HepG2 (cell line): ENCODE measurements around the gene TUBA4A. TPM values are rescaled to one million over a fixed set of nuclear protein-coding genes. Genes with fewer than 3 reads are reported as not detected.

Source experiments
- ARID2 ChIP-seq: sonication (generic); formaldehyde crosslinking; IDR thresholded peaks from 2 replicates; pipeline ENCODE4 v1.8.1; 2022; ENCODE audit warnings: mild to moderate bottlenecking, missing genetic modification reagents, borderline replicate concordance
- EEA1 ChIP-seq: sonication (generic); formaldehyde crosslinking; IDR thresholded peaks from 2 replicates; pipeline ENCODE4 v1.5.1; 2020; ENCODE audit warnings: mild to moderate bottlenecking, missing genetic modification reagents, borderline replicate concordance
- HDAC1 ChIP-seq: sonication (generic); formaldehyde crosslinking; IDR thresholded peaks from 2 replicates; pipeline ENCODE4 v1.5.1; 2020; ENCODE audit warnings: mild to moderate bottlenecking, missing genetic modification reagents
- MATR3 ChIP-seq: sonication (generic); formaldehyde crosslinking; IDR thresholded peaks from 2 replicates; pipeline ENCODE4 v1.4.0; 2020; ENCODE audit warnings: missing genetic modification reagents
- MTA1 ChIP-seq: sonication (generic); formaldehyde crosslinking; IDR thresholded peaks from 2 replicates; pipeline ENCODE4 v1.4.0; 2020; ENCODE audit warnings: missing genetic modification reagents, mild to moderate bottlenecking, borderline replicate concordance
- RARA ChIP-seq: IDR thresholded peaks from 2 replicates; pipeline ENCODE4 v1.6.1; 2016; ENCODE audit warnings: missing genetic modification reagents, missing compliant biosample characterization
- SATB2 ChIP-seq: sonication (generic); formaldehyde crosslinking; IDR thresholded peaks from 2 replicates; pipeline ENCODE4 v1.5.0; 2020; ENCODE audit warnings: missing genetic modification reagents
- SMC3 ChIP-seq: IDR thresholded peaks from 2 replicates; pipeline ENCODE4 v1.6.1; 2011; ENCODE audit warnings: low read length, improper control_type of control experiment
- SOX13 ChIP-seq, 3 experiments: fragments of 450-650 bp in 1 of 3; sonication (generic) in 1 of 3; formaldehyde crosslinking in 1 of 3; IDR thresholded peaks in 2 of 3; conservative IDR thresholded peaks in 1 of 3; 2 replicates each; pipeline versions ENCODE4 v1.5.0 to v1.6.1; 2016 to 2020; ENCODE audit warnings: antibody characterized with exemption in 1 of 3, mild to moderate bottlenecking in 1 of 3, missing compliant biosample characterization in 1 of 3, missing genetic modification reagents in 1 of 3, moderate library complexity in 1 of 3
- ZFYVE20 ChIP-seq: sonication (generic); formaldehyde crosslinking; IDR thresholded peaks from 2 replicates; pipeline ENCODE4 v1.8.0; 2023; ENCODE audit warnings: low read depth, mild to moderate bottlenecking, moderate library complexity, missing genetic modification reagents, borderline replicate concordance
- ZMYM3 ChIP-seq: sonication (generic); formaldehyde crosslinking; IDR thresholded peaks from 2 replicates; pipeline ENCODE4 v1.5.1; 2020; ENCODE audit warnings: mild to moderate bottlenecking, missing genetic modification reagents
- ZNF101 ChIP-seq: sonication (generic); formaldehyde crosslinking; IDR thresholded peaks from 2 replicates; pipeline ENCODE4 v1.4.0; 2020; ENCODE audit warnings: mild to moderate bottlenecking, low read depth, missing genetic modification reagents, borderline replicate concordance
- ZNF232 ChIP-seq: sonication (generic); formaldehyde crosslinking; IDR thresholded peaks from 2 replicates; pipeline ENCODE4 v1.4.0; 2020; ENCODE audit warnings: missing genetic modification reagents, borderline replicate concordance
- ZNF30 ChIP-seq: sonication (generic); formaldehyde crosslinking; IDR thresholded peaks from 2 replicates; pipeline ENCODE4 v1.5.0; 2020; ENCODE audit warnings: mild to moderate bottlenecking, missing genetic modification reagents
- ZNF33A ChIP-seq: sonication (generic); formaldehyde crosslinking; IDR thresholded peaks from 2 replicates; pipeline ENCODE4 v1.5.1; 2020; ENCODE audit warnings: missing genetic modification reagents, mild to moderate bottlenecking, moderate library complexity, borderline replicate concordance
- ZNF468 ChIP-seq: sonication (generic); formaldehyde crosslinking; IDR thresholded peaks from 2 replicates; pipeline ENCODE4 v1.8.0; 2022; ENCODE audit warnings: mild to moderate bottlenecking, moderate library complexity, missing genetic modification reagents
- ZNF543 ChIP-seq: sonication (generic); formaldehyde crosslinking; IDR thresholded peaks from 2 replicates; pipeline ENCODE4 v1.4.0; 2020; ENCODE audit warnings: mild to moderate bottlenecking, missing genetic modification reagents
- ZNF660 ChIP-seq: sonication (generic); formaldehyde crosslinking; IDR thresholded peaks from 2 replicates; pipeline ENCODE4 v1.5.1; 2020; ENCODE audit warnings: mild to moderate bottlenecking, low read depth, missing genetic modification reagents, borderline replicate concordance
- polyA plus RNA-seq, 8 experiments: library from polyadenylated mRNA; depleted of rRNA in 3 of 8; stranded (reverse) in 7 of 8; unstranded in 1 of 8; fragments of >200 nt; fragmentation: Illumina TruSeq in 4 of 8; extraction: Trizol in 4 of 8; gene quantifications; 2 replicates each; pipeline versions ENCODE4 v1.2.1 to v1.2.3, GENCODE V29; 2011 to 2016; ENCODE audit warnings: low read depth in 4 of 8, missing spikeins in 1 of 8, mixed read lengths in 1 of 8; ENCODE audit not compliant: insufficient read depth in 1 of 8
- total RNA-seq, 5 experiments: library from RNA; depleted of rRNA; stranded (reverse); fragments of >200 nt; fragmentation: Illumina TruSeq; extraction: Trizol; gene quantifications; 2 replicates each; pipeline ENCODE4 v1.2.3, GENCODE V29; 2016; ENCODE audit warnings: low read depth in 1 of 5
- TF ChIP-seq, protein P1 (sequence below): IDR thresholded peaks from 2 replicates; pipeline ENCODE4 v1.6.1; 2016; ENCODE audit warnings: missing genetic modification reagents, missing compliant biosample characterization
- TF ChIP-seq, protein P2 (sequence below): sonication (generic); formaldehyde crosslinking; IDR thresholded peaks from 2 replicates; pipeline ENCODE4 v1.4.0; 2020; ENCODE audit warnings: missing genetic modification reagents
- TF ChIP-seq, protein P3 (sequence below): sonication (generic); formaldehyde crosslinking; IDR thresholded peaks from 2 replicates; pipeline ENCODE4 v1.4.0; 2020; ENCODE audit warnings: mild to moderate bottlenecking, missing genetic modification reagents
- TF ChIP-seq, protein P4 (sequence below): sonication (generic); formaldehyde crosslinking; IDR thresholded peaks from 2 replicates; pipeline ENCODE4 v1.5.0; 2020; ENCODE audit warnings: missing genetic modification reagents, mild to moderate bottlenecking, borderline replicate concordance
- TF ChIP-seq, protein P5 (sequence below): sonication (generic); formaldehyde crosslinking; IDR thresholded peaks from 2 replicates; pipeline ENCODE4 v1.5.0; 2020; ENCODE audit warnings: missing genetic modification reagents, mild to moderate bottlenecking, borderline replicate concordance

The TUBA4A gene
- total and polyA plus RNA-seq, 2 of the 13 experiments (the other 11 are each of a cell fraction or from before 2014, with no cell fraction given), result 1.3 to 12.7 TPM

DNA sequence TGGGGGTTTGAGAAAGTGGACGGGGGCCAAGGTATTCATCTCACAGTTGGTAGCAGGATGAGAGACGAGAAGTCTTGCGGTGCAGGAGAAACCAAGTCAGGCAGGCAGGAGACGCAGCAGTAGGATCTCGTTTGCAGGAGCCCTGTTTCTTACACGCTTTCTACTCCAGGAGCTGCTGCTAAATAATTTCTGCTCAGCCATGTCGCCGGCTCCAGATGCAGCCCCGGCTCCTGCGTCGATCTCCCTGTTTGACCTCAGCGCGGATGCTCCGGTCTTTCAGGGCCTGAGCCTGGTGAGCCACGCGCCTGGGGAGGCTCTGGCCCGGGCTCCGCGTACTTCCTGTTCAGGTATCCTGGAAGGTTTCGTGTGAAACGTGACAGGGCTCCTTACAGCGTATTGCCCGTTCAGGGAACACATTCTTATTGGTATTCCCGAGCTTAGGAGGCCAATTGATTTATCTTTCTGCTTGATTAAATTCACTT, 23.6 kb downstream of the TUBA4A start (continued):
- no peak for TF ChIP-seq ZNF33A (CRISPR knock-in tag)
- TF ChIP-seq SATB2 (CRISPR knock-in tag), result no peak
- TF ChIP-seq ZNF543, result no peak; the same call in 1 of the 2 replicates
- no peak for TF ChIP-seq ZNF30 (CRISPR knock-in tag)
- TF ChIP-seq SOX13 (IDR thresholded peaks at IDR 0.05), result no peak
- 0 out of 4 replicates have a peak, but pooled peaks of 1 of the 2 experiments have one; percentile 6 for TF ChIP-seq SOX13 (CRISPR knock-in tag; conservative IDR thresholded peaks at IDR 0.05 in 1 of 2, IDR thresholded peaks at IDR 0.05 in 1 of 2)
- no peak for TF ChIP-seq ZNF468 (CRISPR knock-in tag)
- TF ChIP-seq, protein P1, sequence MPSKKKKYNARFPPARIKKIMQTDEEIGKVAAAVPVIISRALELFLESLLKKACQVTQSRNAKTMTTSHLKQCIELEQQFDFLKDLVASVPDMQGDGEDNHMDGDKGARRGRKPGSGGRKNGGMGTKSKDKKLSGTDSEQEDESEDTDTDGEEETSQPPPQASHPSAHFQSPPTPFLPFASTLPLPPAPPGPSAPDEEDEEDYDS, result no peak
- TF ChIP-seq ZMYM3 (CRISPR knock-in tag), result no peak
- no peak for TF ChIP-seq ZFYVE20 (CRISPR knock-in tag)
- 0 out of 2 replicates have a peak, but pooled peaks have one; percentile 12 for TF ChIP-seq RARA (CRISPR knock-in tag)
- no peak for TF ChIP-seq ZNF660 (CRISPR knock-in tag)
- no peak for TF ChIP-seq ZNF101
- peak; percentile 32 for TF ChIP-seq HDAC1 (CRISPR knock-in tag)
- no peak for TF ChIP-seq EEA1
- TF ChIP-seq, protein P2, sequence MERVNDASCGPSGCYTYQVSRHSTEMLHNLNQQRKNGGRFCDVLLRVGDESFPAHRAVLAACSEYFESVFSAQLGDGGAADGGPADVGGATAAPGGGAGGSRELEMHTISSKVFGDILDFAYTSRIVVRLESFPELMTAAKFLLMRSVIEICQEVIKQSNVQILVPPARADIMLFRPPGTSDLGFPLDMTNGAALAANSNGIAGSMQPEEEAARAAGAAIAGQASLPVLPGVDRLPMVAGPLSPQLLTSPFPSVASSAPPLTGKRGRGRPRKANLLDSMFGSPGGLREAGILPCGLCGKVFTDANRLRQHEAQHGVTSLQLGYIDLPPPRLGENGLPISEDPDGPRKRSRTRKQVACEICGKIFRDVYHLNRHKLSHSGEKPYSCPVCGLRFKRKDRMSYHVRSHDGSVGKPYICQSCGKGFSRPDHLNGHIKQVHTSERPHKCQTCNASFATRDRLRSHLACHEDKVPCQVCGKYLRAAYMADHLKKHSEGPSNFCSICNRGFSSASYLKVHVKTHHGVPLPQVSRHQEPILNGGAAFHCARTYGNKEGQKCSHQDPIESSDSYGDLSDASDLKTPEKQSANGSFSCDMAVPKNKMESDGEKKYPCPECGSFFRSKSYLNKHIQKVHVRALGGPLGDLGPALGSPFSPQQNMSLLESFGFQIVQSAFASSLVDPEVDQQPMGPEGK, result 0 out of 2 replicates have a peak, but pooled peaks have one; percentile 10
- TF ChIP-seq, protein P3, sequence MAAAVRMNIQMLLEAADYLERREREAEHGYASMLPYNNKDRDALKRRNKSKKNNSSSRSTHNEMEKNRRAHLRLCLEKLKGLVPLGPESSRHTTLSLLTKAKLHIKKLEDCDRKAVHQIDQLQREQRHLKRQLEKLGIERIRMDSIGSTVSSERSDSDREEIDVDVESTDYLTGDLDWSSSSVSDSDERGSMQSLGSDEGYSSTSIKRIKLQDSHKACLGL (CRISPR knock-in tag), result peak; percentile 33; the same call in 1 of the 2 replicates
- no peak; the same call in 1 of the 2 replicates for TF ChIP-seq ARID2 (CRISPR knock-in tag)
- TF ChIP-seq, protein P4, sequence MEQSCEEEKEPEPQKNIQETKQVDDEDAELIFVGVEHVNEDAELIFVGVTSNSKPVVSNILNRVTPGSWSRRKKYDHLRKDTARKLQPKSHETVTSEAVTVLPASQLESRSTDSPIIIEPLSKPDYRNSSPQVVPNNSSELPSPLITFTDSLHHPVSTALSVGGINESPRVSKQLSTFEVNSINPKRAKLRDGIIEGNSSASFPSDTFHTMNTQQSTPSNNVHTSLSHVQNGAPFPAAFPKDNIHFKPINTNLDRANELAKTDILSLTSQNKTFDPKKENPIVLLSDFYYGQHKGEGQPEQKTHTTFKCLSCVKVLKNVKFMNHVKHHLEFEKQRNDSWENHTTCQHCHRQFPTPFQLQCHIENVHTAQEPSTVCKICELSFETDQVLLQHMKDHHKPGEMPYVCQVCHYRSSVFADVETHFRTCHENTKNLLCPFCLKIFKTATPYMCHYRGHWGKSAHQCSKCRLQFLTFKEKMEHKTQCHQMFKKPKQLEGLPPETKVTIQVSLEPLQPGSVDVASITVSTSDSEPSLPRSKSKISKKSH (CRISPR knock-in tag), result 0 out of 2 replicates have a peak, but pooled peaks have one; percentile 3
- 0 out of 2 replicates have a peak, but pooled peaks have one; percentile 56 for TF ChIP-seq ZNF232 (CRISPR knock-in tag)
- no peak for TF ChIP-seq SMC3
- no peak for TF ChIP-seq MATR3
- TF ChIP-seq, protein P5, sequence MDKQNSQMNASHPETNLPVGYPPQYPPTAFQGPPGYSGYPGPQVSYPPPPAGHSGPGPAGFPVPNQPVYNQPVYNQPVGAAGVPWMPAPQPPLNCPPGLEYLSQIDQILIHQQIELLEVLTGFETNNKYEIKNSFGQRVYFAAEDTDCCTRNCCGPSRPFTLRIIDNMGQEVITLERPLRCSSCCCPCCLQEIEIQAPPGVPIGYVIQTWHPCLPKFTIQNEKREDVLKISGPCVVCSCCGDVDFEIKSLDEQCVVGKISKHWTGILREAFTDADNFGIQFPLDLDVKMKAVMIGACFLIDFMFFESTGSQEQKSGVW (CRISPR knock-in tag), result no peak; the same call in 1 of the 2 replicates
- peak; percentile 43; the same call in 1 of the 2 replicates for TF ChIP-seq MTA1 (CRISPR knock-in tag)
